ENCODE data around the gene TCF12. TPM values are rescaled to one million over a fixed set of nuclear protein-coding genes. Genes with fewer than 3 reads are reported as not detected.

Gene TCF12
- total RNA-seq, 6 experiments from 2014 or later = 106 to 200 (median 149) TPM

- Mint-ChIP-seq H3K4me3 (peak overlapping the region; percentile 84), H3K9me3 (no peaks in the 10 kb centered on the region), H3K4me1 (ENCODE audit: low read depth) (peaks cover 19% of the 10 kb centered on the region), H3K27me3 (ENCODE audit: insufficient read depth) (no peaks in the 10 kb centered on the region; the same call in none of the 2 replicates), H3K36me3 (ENCODE audit: low read depth) (no peaks in the 10 kb centered on the region), H3K27ac (peak overlapping the region; percentile 43; the same call in 1 of the 2 replicates)
- peak; percentile 58 for TF ChIP-seq CTCF (IDR thresholded peaks at IDR 0.05)
- DNase-seq = no peak
These were observed 388.5 kb downstream of the TCF12 start for GRCh38 chr15:57306944-57307411.

GRCh38 chr15:57307527-57308169 lies 389.2 kb downstream of the TCF12 start:
- no peak for TF ChIP-seq CTCF (IDR thresholded peaks at IDR 0.05)
- H3K36me3 Mint-ChIP-seq (ENCODE audit: low read depth) = no peaks in the 10 kb centered on the region
- no peak for DNase-seq
- H3K27ac Mint-ChIP-seq = no peak overlapping the region
- H3K27me3 Mint-ChIP-seq (ENCODE audit: insufficient read depth) = no peaks in the 10 kb centered on the region; the same call in none of the 2 replicates
- H3K9me3 Mint-ChIP-seq = no peaks in the 10 kb centered on the region
- H3K4me3 Mint-ChIP-seq = no peak overlapping the region; the same call in 1 of the 2 replicates
- peaks cover 19% of the 10 kb centered on the region for H3K4me1 Mint-ChIP-seq (ENCODE audit: low read depth)

- no peak for DNase-seq
- Mint-ChIP-seq H3K27me3 (ENCODE audit: insufficient read depth) (peaks cover 2% of the 10 kb centered on the region), H3K27ac (no peak overlapping the region), H3K36me3 (ENCODE audit: low read depth) (no peaks in the 10 kb centered on the region), H3K9me3 (no peaks in the 10 kb centered on the region), H3K4me1 (ENCODE audit: low read depth) (peaks cover 19% of the 10 kb centered on the region), H3K4me3 (no peak overlapping the region)
- no peak for TF ChIP-seq CTCF (IDR thresholded peaks at IDR 0.05)
These were observed 389.7 kb downstream of the TCF12 start for GRCh38 chr15:57308170-57308545.

GRCh38 chr15:57309856-57310760 lies 391.7 kb downstream of the TCF12 start:
- TF ChIP-seq CTCF (IDR thresholded peaks at IDR 0.05) = no peak
- Mint-ChIP-seq H3K36me3 (ENCODE audit: low read depth) (no peaks in the 10 kb centered on the region), H3K27ac (no peak overlapping the region), H3K4me1 (ENCODE audit: low read depth) (peaks cover 19% of the 10 kb centered on the region), H3K9me3 (no peaks in the 10 kb centered on the region), H3K27me3 (ENCODE audit: insufficient read depth) (peaks cover 2% of the 10 kb centered on the region), H3K4me3 (no peak overlapping the region)
- no peak for DNase-seq

- no peak for TF ChIP-seq CTCF (IDR thresholded peaks at IDR 0.05)
- Mint-ChIP-seq H3K36me3 (ENCODE audit: low read depth) (no peaks in the 10 kb centered on the region), H3K4me3 (no peak overlapping the region), H3K27ac (no peak overlapping the region), H3K27me3 (ENCODE audit: insufficient read depth) (peaks cover 2% of the 10 kb centered on the region), H3K4me1 (ENCODE audit: low read depth) (peaks cover 17% of the 10 kb centered on the region), H3K9me3 (no peaks in the 10 kb centered on the region)
- no peak for DNase-seq
These were observed 392.4 kb downstream of the TCF12 start for GRCh38 chr15:57310876-57311275.

Data from HFFc6 (cell line).